HG03442 (cell line): ENCODE results near the gene ACYP2.

Experiments
- ATAC-seq: cut with Tn5 transposase; IDR thresholded peaks from one replicate; pipeline ENCODE4 v1.9.1; 2021; ENCODE audit warnings: mild to moderate bottlenecking, moderate library complexity; ENCODE audit not compliant: unreplicated experiment

The ACYP2 gene

GRCh38 chr2:54149638-54150441 is 34.4 kb downstream of the ACYP2 start:
- ATAC-seq = no peak

GRCh38 chr2:54158311-54158710 is 42.9 kb downstream of the ACYP2 start:
- ATAC-seq = no peak

GRCh38 chr2:54161660-54162424 is 46.4 kb downstream of the ACYP2 start:
- no peak for ATAC-seq

- no peak for ATAC-seq
These were observed 48.7 kb downstream of the ACYP2 start for GRCh38 chr2:54164106-54164505.

GRCh38 chr2:54166121-54166773 is 50.8 kb downstream of the ACYP2 start:
- no peak for ATAC-seq

GRCh38 chr2:54176577-54176976 is 61.2 kb downstream of the ACYP2 start:
- ATAC-seq = no peak

GRCh38 chr2:54183281-54183680 is 67.9 kb downstream of the ACYP2 start:
- no peak for ATAC-seq

GRCh38 chr2:54183972-54184371 is 68.6 kb downstream of the ACYP2 start:
- ATAC-seq = no peak

GRCh38 chr2:54185105-54185504 is 69.7 kb downstream of the ACYP2 start:
- ATAC-seq = no peak

- no peak for ATAC-seq
These were observed 71.9 kb downstream of the ACYP2 start for GRCh38 chr2:54187331-54187730.

- ATAC-seq = no peak
These were observed 74.1 kb downstream of the ACYP2 start for GRCh38 chr2:54189539-54189938.

GRCh38 chr2:54191361-54192135 is 76.1 kb downstream of the ACYP2 start:
- no peak for ATAC-seq

GRCh38 chr2:54194761-54195750 is 79.6 kb downstream of the ACYP2 start:
- no peak for ATAC-seq

GRCh38 chr2:54196646-54197045 is 81.2 kb downstream of the ACYP2 start:
- ATAC-seq = no peak

GRCh38 chr2:54204476-54204875 is 89.1 kb downstream of the ACYP2 start:
- ATAC-seq = no peak

GRCh38 chr2:54206596-54206995 is 91.2 kb downstream of the ACYP2 start:
- ATAC-seq = no peak

- no peak for ATAC-seq
These were observed 92.3 kb downstream of the ACYP2 start for GRCh38 chr2:54207666-54208195.

- ATAC-seq = no peak
These were observed 93.2 kb downstream of the ACYP2 start for GRCh38 chr2:54208364-54209240.

- ATAC-seq = no peak
These were observed 94.0 kb downstream of the ACYP2 start for GRCh38 chr2:54209379-54209778.
